Tibial nerve (tissue), 4 donors: ENCODE measurements around the gene TMEM132C. TPM values are rescaled to one million over a fixed set of nuclear protein-coding genes. Genes with fewer than 3 reads are reported as not detected.

Experiments
- DNase-seq, 2 donors: peaks; one replicate each; pipeline ENCODE4 v3.0.0-alpha.2; 2019; ENCODE audit warnings: low spot score in 2 of 2
- H3K27ac ChIP-seq, 4 donors: fragments of 200-600 bp; sonication (generic) in 3 of 4; one replicate each; pipeline ENCODE4 v1.5.1; 2017 to 2019; ENCODE audit warnings: mild to moderate bottlenecking in 1 of 4
- H3K27me3 ChIP-seq, 2 donors: fragments of 200-600 bp; sonication (generic) in 1 of 2; one replicate each; pipeline versions ENCODE4 v1.5.1 to v1.6.0; 2017 to 2019
- H3K36me3 ChIP-seq, 3 donors: fragments of 200-600 bp; sonication (generic); one replicate each; pipeline ENCODE4 v1.5.1; 2018 to 2019
- H3K4me1 ChIP-seq, 4 donors: fragments of 200-600 bp; sonication (generic) in 3 of 4; one replicate each; pipeline ENCODE4 v1.5.1; 2017 to 2019
- H3K4me3 ChIP-seq, 4 donors: fragments of 200-600 bp; sonication (generic) in 3 of 4; one replicate each; pipeline ENCODE4 v1.5.1; 2017 to 2019; ENCODE audit warnings: mild to moderate bottlenecking in 1 of 4, moderate library complexity in 1 of 4
- H3K9me3 ChIP-seq, 4 donors: fragments of 200-600 bp; sonication (generic) in 3 of 4; one replicate each; pipeline ENCODE4 v1.5.1; 2017 to 2019
- CTCF ChIP-seq, 5 experiments: fragments of 200-600 bp in 3 of 5; fragments of 450-650 bp in 2 of 5; sonication (generic) in 3 of 5; IDR thresholded peaks; one replicate each; pipeline ENCODE4 v1.5.1; 2016 to 2019; ENCODE audit warnings: antibody characterized with exemption in 5 of 5, mild to moderate bottlenecking in 3 of 5, moderate library complexity in 2 of 5
- EP300 ChIP-seq, 2 donors: sonication (generic); formaldehyde crosslinking; IDR thresholded peaks; one replicate each; pipeline ENCODE4 v1.6.1; 2017; ENCODE audit warnings: antibody characterized with exemption in 2 of 2, mild to moderate bottlenecking in 1 of 2
- POLR2A ChIP-seq, 2 donors: fragments of 450-650 bp; IDR thresholded peaks; one replicate each; pipeline ENCODE4 v1.6.1; 2017; ENCODE audit warnings: antibody characterized with exemption in 2 of 2, mild to moderate bottlenecking in 2 of 2, moderate library complexity in 2 of 2
- WGBS, 2 donors: methylation state at CpG; one replicate each; pipeline ENCODE4 v1.1.5; 2018; 5-methylcytosine and 5-hydroxymethylcytosine counted together
- total RNA-seq, 4 donors: library from RNA; depleted of rRNA; stranded (reverse); fragments of >200 nt; gene quantifications; one replicate each; pipeline ENCODE4 v1.1.0, GENCODE V29; 2016

The TMEM132C gene
- total RNA-seq, 4 donors from 2014 or later: 8.2 to 17.4 (median 12.4) TPM

- WGBS, 2 donors: 25 to 29% methylated on average over 18 to 19 of the region's 19 CpGs
- H3K4me3 ChIP-seq: no peak overlapping the region
- peaks cover 0 to 11% (median 0%) of the 10 kb centered on the region in 4 donors for H3K4me1 ChIP-seq
- H3K36me3 ChIP-seq: no peaks in the 10 kb centered on the region
- no peaks in the 10 kb centered on the region for H3K9me3 ChIP-seq
- peak in 1 of 2 donors; percentile 18 for DNase-seq
- no peaks in the 10 kb centered on the region for H3K27me3 ChIP-seq
- no peak overlapping the region for H3K27ac ChIP-seq
- TF ChIP-seq POLR2A (IDR thresholded peaks at IDR 0.05) (no peak), CTCF (IDR thresholded peaks at IDR 0.05) (peak; percentile 29 to 71 (median 44))
These were observed 120.9 kb downstream of the TMEM132C start for GRCh38 chr12:128387811-128388422.

- DNase-seq: peak in 1 of 2 donors; percentile 16
- peaks cover 0 to 4% (median 0%) of the 10 kb centered on the region in 4 donors for H3K9me3 ChIP-seq
- TF ChIP-seq EP300 (IDR thresholded peaks at IDR 0.05): peak in 1 of 2 donors; percentile 15
- TF ChIP-seq POLR2A (IDR thresholded peaks at IDR 0.05): no peak
- no peaks in the 10 kb centered on the region for H3K27me3 ChIP-seq
- peaks cover 0 to 11% (median 0%) of the 10 kb centered on the region in 4 donors for H3K4me1 ChIP-seq
- H3K36me3 ChIP-seq: no peaks in the 10 kb centered on the region
- H3K27ac ChIP-seq: no peak overlapping the region
- H3K4me3 ChIP-seq: no peak overlapping the region
- WGBS, 2 donors: 43 to 46% methylated on average over 14 of the region's 14 CpGs
These were observed 121.6 kb downstream of the TMEM132C start for GRCh38 chr12:128388461-128389000.

- Histone ChIP-seq H3K9me3 (peaks cover 0 to 16% (median 0%) of the 10 kb centered on the region in 4 donors), H3K36me3 (no peaks in the 10 kb centered on the region), H3K27me3 (no peaks in the 10 kb centered on the region), H3K27ac (no peak overlapping the region), H3K4me3 (no peak overlapping the region), H3K4me1 (peaks cover 0 to 6% (median 0%) of the 10 kb centered on the region in 4 donors)
- 79 to 89% methylated on average over 3 of the region's 3 CpGs for WGBS, 2 donors
- no peak for DNase-seq
- TF ChIP-seq EP300 (IDR thresholded peaks at IDR 0.05) (no peak), POLR2A (IDR thresholded peaks at IDR 0.05) (no peak)
These were observed 126.4 kb downstream of the TMEM132C start for GRCh38 chr12:128393346-128393745.

- no peak overlapping the region for H3K27ac ChIP-seq
- DNase-seq: no peak
- TF ChIP-seq EP300 (IDR thresholded peaks at IDR 0.05): no peak
- TF ChIP-seq CTCF (IDR thresholded peaks at IDR 0.05): no peak
- no peak for TF ChIP-seq POLR2A (IDR thresholded peaks at IDR 0.05)
- no peaks in the 10 kb centered on the region for H3K4me1 ChIP-seq
- H3K27me3 ChIP-seq: no peaks in the 10 kb centered on the region
- H3K36me3 ChIP-seq: no peaks in the 10 kb centered on the region
- H3K9me3 ChIP-seq: peaks cover 0 to 16% (median 0%) of the 10 kb centered on the region in 4 donors
- H3K4me3 ChIP-seq: no peak overlapping the region
- 63 to 71% methylated on average over 2 of the region's 2 CpGs for WGBS, 2 donors
These were observed 127.2 kb downstream of the TMEM132C start for GRCh38 chr12:128394137-128394536.

- H3K4me1 ChIP-seq: no peaks in the 10 kb centered on the region
- no peak overlapping the region for H3K27ac ChIP-seq
- no peaks in the 10 kb centered on the region for H3K36me3 ChIP-seq
- no peak for DNase-seq
- WGBS, 2 donors: 53 to 63% methylated on average over 1 of the region's 1 CpG
- TF ChIP-seq EP300 (IDR thresholded peaks at IDR 0.05): no peak
- H3K4me3 ChIP-seq: no peak overlapping the region
- H3K9me3 ChIP-seq: peaks cover 0 to 4% (median 0%) of the 10 kb centered on the region in 4 donors
- no peaks in the 10 kb centered on the region for H3K27me3 ChIP-seq
These were observed 132.3 kb downstream of the TMEM132C start for GRCh38 chr12:128399253-128399652.

- no peak overlapping the region for H3K27ac ChIP-seq
- H3K4me1 ChIP-seq: no peaks in the 10 kb centered on the region
- no peak for DNase-seq
- no peaks in the 10 kb centered on the region for H3K27me3 ChIP-seq
- 27 to 30% methylated on average over 16 of the region's 16 CpGs for WGBS, 2 donors
- no peaks in the 10 kb centered on the region for H3K9me3 ChIP-seq
- no peaks in the 10 kb centered on the region for H3K36me3 ChIP-seq
- no peak for TF ChIP-seq CTCF (IDR thresholded peaks at IDR 0.05)
- no peak for TF ChIP-seq POLR2A (IDR thresholded peaks at IDR 0.05)
- TF ChIP-seq EP300 (IDR thresholded peaks at IDR 0.05): no peak
- no peak overlapping the region for H3K4me3 ChIP-seq
These were observed 135.7 kb downstream of the TMEM132C start for GRCh38 chr12:128402486-128403243.
